Measurements from ENCODE around the gene ZNF502.
"Not testable (repeated sequence)": the region's sequence is repeated elsewhere in the genome, so short reads cannot be mapped to it uniquely, and the experiment has no call there.

Gene ZNF502

GRCh38 chr3:44712455-44713075, at the start of gene ZNF502:
TSS of gene ZNF502 (plus strand) at chr3:44712660. CDS start at chr3:44720262, 7,602 bp downstream.
- TF ChIP-seq, protein P1, sequence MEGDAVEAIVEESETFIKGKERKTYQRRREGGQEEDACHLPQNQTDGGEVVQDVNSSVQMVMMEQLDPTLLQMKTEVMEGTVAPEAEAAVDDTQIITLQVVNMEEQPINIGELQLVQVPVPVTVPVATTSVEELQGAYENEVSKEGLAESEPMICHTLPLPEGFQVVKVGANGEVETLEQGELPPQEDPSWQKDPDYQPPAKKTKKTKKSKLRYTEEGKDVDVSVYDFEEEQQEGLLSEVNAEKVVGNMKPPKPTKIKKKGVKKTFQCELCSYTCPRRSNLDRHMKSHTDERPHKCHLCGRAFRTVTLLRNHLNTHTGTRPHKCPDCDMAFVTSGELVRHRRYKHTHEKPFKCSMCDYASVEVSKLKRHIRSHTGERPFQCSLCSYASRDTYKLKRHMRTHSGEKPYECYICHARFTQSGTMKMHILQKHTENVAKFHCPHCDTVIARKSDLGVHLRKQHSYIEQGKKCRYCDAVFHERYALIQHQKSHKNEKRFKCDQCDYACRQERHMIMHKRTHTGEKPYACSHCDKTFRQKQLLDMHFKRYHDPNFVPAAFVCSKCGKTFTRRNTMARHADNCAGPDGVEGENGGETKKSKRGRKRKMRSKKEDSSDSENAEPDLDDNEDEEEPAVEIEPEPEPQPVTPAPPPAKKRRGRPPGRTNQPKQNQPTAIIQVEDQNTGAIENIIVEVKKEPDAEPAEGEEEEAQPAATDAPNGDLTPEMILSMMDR (IDR thresholded peaks at IDR 0.05; ENCODE audit: insufficient read depth, low read depth, low read length, missing control alignments) = no peak
- no peak within 1 kb of the TSS for H3K4me3 ChIP-seq (ENCODE audit: low read depth, low read length)
- DNase-seq (ENCODE audit: low read depth) = no peak

GRCh38 chr3:44665173-44665572, 47.3 kb upstream of the ZNF502 start:
- no peak for DNase-seq (ENCODE audit: low read depth)
- TF ChIP-seq, protein P1 (IDR thresholded peaks at IDR 0.05; ENCODE audit: insufficient read depth, low read depth, low read length, missing control alignments) = no peak
- no peak overlapping the region for H3K4me3 ChIP-seq (ENCODE audit: low read depth, low read length)

GRCh38 chr3:44666346-44666745, 46.1 kb upstream of the ZNF502 start:
- TF ChIP-seq, protein P1 (IDR thresholded peaks at IDR 0.05; ENCODE audit: insufficient read depth, low read depth, low read length, missing control alignments) = no peak
- DNase-seq (ENCODE audit: low read depth) = no peak
- H3K4me3 ChIP-seq (ENCODE audit: low read depth, low read length) = no peak overlapping the region

DNA sequence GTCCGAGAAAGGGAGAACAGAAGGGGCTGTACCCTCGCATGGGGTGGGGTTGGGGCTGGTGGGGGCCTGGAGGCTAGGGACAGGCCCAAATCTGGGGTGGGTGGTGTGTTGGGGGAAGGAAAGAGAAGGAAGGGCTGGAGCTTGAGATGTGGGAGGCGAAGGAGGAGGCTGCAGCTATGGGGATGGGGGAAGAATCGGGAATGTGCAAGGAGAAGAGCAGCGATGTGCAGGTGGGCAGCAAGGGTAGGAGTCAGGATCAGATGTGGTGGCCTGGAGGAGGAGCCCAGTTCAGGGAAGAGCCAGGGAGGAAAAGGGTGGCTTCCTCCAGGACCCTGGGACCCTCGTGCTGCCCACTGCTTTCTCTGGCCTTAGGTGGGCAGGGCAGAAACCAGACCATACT, 42.7 kb upstream of the ZNF502 start:
- no peak for DNase-seq (ENCODE audit: low read depth)
- no peak overlapping the region for H3K4me3 ChIP-seq (ENCODE audit: low read depth, low read length)
- TF ChIP-seq, protein P1 (IDR thresholded peaks at IDR 0.05; ENCODE audit: insufficient read depth, low read depth, low read length, missing control alignments) = no peak

DNA sequence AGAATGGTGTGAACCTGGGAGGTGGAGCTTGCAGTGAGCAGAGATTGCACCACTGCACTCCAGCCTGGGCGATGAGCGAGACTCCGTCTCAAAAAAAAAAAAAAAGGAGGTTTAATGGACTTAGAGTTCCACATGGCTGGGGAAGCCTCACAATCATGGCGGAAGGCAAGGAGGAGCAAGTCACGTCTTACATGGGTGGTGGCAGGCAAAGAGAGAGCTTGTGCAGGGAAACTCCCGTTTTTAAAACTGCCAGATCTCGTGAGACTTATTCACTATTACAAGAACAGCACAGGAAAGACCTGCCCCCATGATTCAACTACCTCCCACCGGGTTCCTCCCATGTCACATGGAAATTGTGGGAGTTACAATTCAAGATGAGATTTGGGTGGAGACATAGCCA, 39.0 kb upstream of the ZNF502 start:
- DNase-seq (ENCODE audit: low read depth); H3K4me3 ChIP-seq (ENCODE audit: low read depth, low read length): not testable (repeated sequence)

DNA sequence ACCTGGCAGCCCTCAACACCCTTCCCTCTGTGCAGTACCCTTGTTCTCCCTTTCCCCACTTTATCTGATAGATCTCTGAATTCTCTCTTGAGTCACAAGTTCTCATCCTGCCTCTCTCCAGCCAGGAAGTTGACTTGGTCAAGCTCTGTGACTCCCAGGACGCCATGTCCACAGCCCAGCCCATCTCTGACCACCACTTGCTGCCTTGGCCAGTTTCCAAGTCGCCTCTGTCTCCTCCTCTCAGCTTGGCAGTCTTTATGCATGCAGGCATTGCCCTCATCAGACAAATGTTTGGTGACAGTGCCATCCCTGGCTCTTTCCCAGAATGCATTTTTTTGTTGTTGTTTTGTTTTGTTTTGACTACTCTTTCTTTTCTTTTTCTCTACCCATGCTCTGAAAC, 38.2 kb upstream of the ZNF502 start:
- TF ChIP-seq, protein P1 (IDR thresholded peaks at IDR 0.05; ENCODE audit: insufficient read depth, low read depth, low read length, missing control alignments) = no peak
- DNase-seq (ENCODE audit: low read depth) = no peak
- no peak overlapping the region for H3K4me3 ChIP-seq (ENCODE audit: low read depth, low read length)

DNA sequence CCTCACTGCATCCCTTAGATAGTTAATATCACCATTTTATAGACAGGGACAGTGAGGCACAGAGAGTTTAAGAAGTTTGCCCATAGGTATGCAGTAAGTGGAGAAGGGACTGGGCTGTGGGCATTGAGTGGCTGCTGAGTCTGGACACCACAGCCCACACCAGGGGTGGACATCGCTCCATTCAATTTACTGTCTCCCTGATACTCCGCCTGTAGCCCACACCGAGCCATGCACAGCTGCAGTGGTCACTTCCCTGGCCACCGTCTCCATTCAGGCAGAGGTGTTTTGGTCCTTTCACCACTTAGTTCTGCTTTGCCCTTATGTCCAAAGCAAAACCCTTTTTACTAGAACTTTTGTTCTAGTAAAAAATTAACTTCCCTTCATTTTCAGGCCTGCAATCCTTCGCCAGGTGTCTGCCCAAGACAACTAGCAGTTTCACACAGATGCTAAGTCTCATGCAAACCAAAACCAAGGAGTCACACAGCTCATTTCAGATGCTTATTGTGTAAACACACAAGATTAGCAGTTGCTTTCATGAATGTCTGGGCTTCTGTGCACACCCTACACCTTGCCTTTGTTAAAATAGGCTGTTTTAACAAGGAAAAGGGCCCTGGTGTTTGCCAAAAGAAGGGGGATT, 33.9 kb upstream of the ZNF502 start:
- TF ChIP-seq, protein P1 (IDR thresholded peaks at IDR 0.05; ENCODE audit: insufficient read depth, low read depth, low read length, missing control alignments) = no peak
- DNase-seq (ENCODE audit: low read depth) = no peak
- no peak overlapping the region for H3K4me3 ChIP-seq (ENCODE audit: low read depth, low read length)
